Measurements from ENCODE around the gene SYMPK. TPM values are rescaled to one million over a fixed set of nuclear protein-coding genes. Genes with fewer than 3 reads are reported as not detected.

SYMPK gene
- total RNA-seq, 3 donors from 2014 or later, result 61.1 to 67.4 (median 65.9) TPM

GRCh38 chr19:45902651-45903625 is 40.0 kb upstream of the SYMPK start:
- DNase-seq (peak; percentile 98 to 100 (median 99)), ATAC-seq (peak; percentile 96)
- H3K4me3 ChIP-seq, result peak overlapping the region; percentile 59
- no peaks in the 10 kb centered on the region for H3K36me3 ChIP-seq (ENCODE audit: low read depth)
- TF ChIP-seq CTCF (IDR thresholded peaks at IDR 0.05), result no peak
- intact Hi-C loops (cut with DNase I, micrococcal nuclease), result no loop called here
- peaks cover 23% of the 10 kb centered on the region for H3K4me1 ChIP-seq (ENCODE audit: low read depth)
- no peaks in the 10 kb centered on the region for H3K9me3 ChIP-seq

- no peak for TF ChIP-seq CTCF (IDR thresholded peaks at IDR 0.05)
- DNase-seq (peak in 2 of 3 donors; percentile 31 to 40), ATAC-seq (no peak)
- intact Hi-C loops (cut with DNase I, micrococcal nuclease), result no loop called here
- Histone ChIP-seq H3K9me3 (no peaks in the 10 kb centered on the region), H3K4me3 (peak within 1 kb of the TSS; percentile 59), H3K36me3 (ENCODE audit: low read depth) (no peaks in the 10 kb centered on the region), H3K4me1 (ENCODE audit: low read depth) (peaks cover 23% of the 10 kb centered on the region)
Measured at GRCh38 chr19:45901912-45902650, 39.1 kb upstream of the SYMPK start, which contains the start of gene MYPOP. MYPOP (minus strand) TSS chr19:45902613; CDS start chr19:45901773, 840 bp downstream.

- TF ChIP-seq CTCF (IDR thresholded peaks at IDR 0.05), result no peak
- H3K4me1 ChIP-seq (ENCODE audit: low read depth), result peaks cover 23% of the 10 kb centered on the region
- peak in 2 of 3 donors; percentile 39 to 57 for DNase-seq
- intact Hi-C loops (cut with DNase I, micrococcal nuclease), result no loop called here
- H3K4me3 ChIP-seq, result peak overlapping the region; percentile 59
- H3K9me3 ChIP-seq, result no peaks in the 10 kb centered on the region
- no peaks in the 10 kb centered on the region for H3K36me3 ChIP-seq (ENCODE audit: low read depth)
- no peak for ATAC-seq
Measured at GRCh38 chr19:45901432-45901911, 38.5 kb upstream of the SYMPK start.

- DNase-seq (no peak), ATAC-seq (no peak)
- Histone ChIP-seq H3K9me3 (no peaks in the 10 kb centered on the region), H3K4me3 (no peak overlapping the region), H3K36me3 (ENCODE audit: low read depth) (no peaks in the 10 kb centered on the region), H3K4me1 (ENCODE audit: low read depth) (peaks cover 23% of the 10 kb centered on the region)
- TF ChIP-seq CTCF (IDR thresholded peaks at IDR 0.05), result no peak
- intact Hi-C loops (cut with DNase I, micrococcal nuclease), result no loop called here
Measured at GRCh38 chr19:45900738-45901431, 37.9 kb upstream of the SYMPK start.

GRCh38 chr19:45899919-45900589 is 37.1 kb upstream of the SYMPK start:
- H3K4me1 ChIP-seq (ENCODE audit: low read depth), result peaks cover 23% of the 10 kb centered on the region
- no peaks in the 10 kb centered on the region for H3K9me3 ChIP-seq
- TF ChIP-seq CTCF (IDR thresholded peaks at IDR 0.05), result no peak
- ATAC-seq (no peak), DNase-seq (no peak)
- H3K36me3 ChIP-seq (ENCODE audit: low read depth), result no peaks in the 10 kb centered on the region
- H3K4me3 ChIP-seq, result no peak overlapping the region
- intact Hi-C loops (cut with DNase I, micrococcal nuclease), result no loop called here

Measured in mucosa of descending colon (tissue), 3 donors.